B cell (primary cell): ENCODE results near the gene BCOR. TPM values are rescaled to one million over a fixed set of nuclear protein-coding genes. Genes with fewer than 3 reads are reported as not detected.
A peak's percentile ranks its signal among the peaks of the same experiment; 100 is the strongest.

Source experiments
- ATAC-seq: fragments of 200-7000 bp; cut with Tn5 transposase; one replicate; pipeline ENCODE4 v1.10.0; 2021; ENCODE audit warnings: low read depth, mild to moderate bottlenecking, moderate number of reproducible peaks, moderate library complexity
- CTCF ChIA-PET: fragments of 350-600 bp; sonication (Branson Sonifier 250); formaldehyde crosslinking; loops from one replicate; lab custom pipeline; 2021; ENCODE audit warnings: antibody characterized with exemption, inconsistent platforms; lab: Charles Lee
- POLR2A ChIA-PET: fragments of 350-600 bp; sonication (Branson Sonifier 250); formaldehyde crosslinking; loops from one replicate; lab custom pipeline; 2021; ENCODE audit warnings: antibody characterized with exemption; lab: Charles Lee
- DNase-seq: peaks from one replicate; pipeline ENCODE4 v3.0.0; 2013
- H2AFZ ChIP-seq: 2 replicates; pipeline ENCODE4 v1.6.1; 2012; ENCODE audit warnings: mild to moderate bottlenecking, low read depth, low read length; ENCODE audit not compliant: insufficient read depth, poor library complexity, severe bottlenecking
- H3K27ac ChIP-seq, 2 donors: 1 replicate in 1 of 2; 2 replicates in 1 of 2; pipeline ENCODE4 v1.5.1; 2012 to 2013; ENCODE audit warnings: low read length in 2 of 2, mild to moderate bottlenecking in 2 of 2, moderate library complexity in 1 of 2
- H3K27me3 ChIP-seq, 4 experiments: fragments of 200-600 bp in 1 of 4; sonication (generic) in 1 of 4; replicated peaks in 1 of 4; 1 replicate in 2 of 4; 2 replicates in 2 of 4; pipeline versions ENCODE4 v1.6.1 to v1.7.0; 2013 to 2016; ENCODE audit warnings: low read length in 3 of 4, mild to moderate bottlenecking in 2 of 4, mixed read lengths in 1 of 4, moderate library complexity in 1 of 4; ENCODE audit not compliant: insufficient read depth in 4 of 4, control insufficient read depth in 3 of 4; ENCODE audit errors: control extremely low read depth in 1 of 4
- H3K36me3 ChIP-seq, 2 experiments: replicated peaks in 1 of 2; 1 replicate in 1 of 2; 2 replicates in 1 of 2; pipeline versions ENCODE4 v1.6.1 to v1.7.1; 2013; ENCODE audit warnings: low read length in 1 of 2; ENCODE audit not compliant: insufficient read depth in 2 of 2, control insufficient read depth in 1 of 2; ENCODE audit errors: control extremely low read depth in 1 of 2, extremely low read depth in 1 of 2
- H3K4me1 ChIP-seq, 2 donors: fragments of 200-600 bp in 1 of 2; sonication (generic) in 1 of 2; 1 replicate in 1 of 2; 2 replicates in 1 of 2; pipeline versions ENCODE4 v1.5.1 to v1.6.1; 2013 to 2017; ENCODE audit warnings: low read length in 2 of 2; ENCODE audit not compliant: control insufficient read depth in 2 of 2, insufficient read depth in 2 of 2
- H3K4me2 ChIP-seq: replicated peaks from 2 replicates; pipeline ENCODE3; 2012; ENCODE audit warnings: mild to moderate bottlenecking, low read depth, low read length; ENCODE audit not compliant: poor library complexity, severe bottlenecking
- H3K4me3 ChIP-seq, 5 experiments: fragments of 200-600 bp in 1 of 5; sonication (generic) in 1 of 5; 1 replicate in 3 of 5; 2 replicates in 2 of 5; pipeline versions ENCODE4 v1.5.1 to v1.7.0; 2011 to 2016; ENCODE audit warnings: low read length in 4 of 5, mild to moderate bottlenecking in 4 of 5, low read depth in 2 of 5, control low read depth in 1 of 5, moderate library complexity in 1 of 5; ENCODE audit not compliant: insufficient read depth in 1 of 5; ENCODE audit errors: control extremely low read depth in 1 of 5, extremely low read depth in 1 of 5
- H3K79me2 ChIP-seq: fragments of 200-600 bp; sonication (generic); one replicate; pipeline ENCODE4 v1.6.0; 2016; ENCODE audit warnings: low read length; ENCODE audit not compliant: control insufficient read depth, insufficient read depth
- H3K9ac ChIP-seq: fragments of 200-600 bp; sonication (generic); 2 replicates; pipeline ENCODE4 v1.6.1; 2017; ENCODE audit warnings: mild to moderate bottlenecking, low read length, moderate library complexity
- H3K9me3 ChIP-seq, 3 donors: one replicate each; pipeline versions ENCODE4 v1.6.1 to v1.7.1; 2013; ENCODE audit warnings: low read length in 2 of 3; ENCODE audit not compliant: control insufficient read depth in 2 of 3, insufficient read depth in 1 of 3; ENCODE audit errors: control extremely low read depth in 1 of 3
- H4K20me1 ChIP-seq: 2 replicates; pipeline ENCODE4 v1.6.0; 2012; ENCODE audit warnings: mild to moderate bottlenecking, low read length; ENCODE audit not compliant: insufficient read depth, control insufficient read depth, poor library complexity, severe bottlenecking
- H3K27ac Mint-ChIP-seq: one replicate; pipeline ENCODE4 v1.8.0; 2021; ENCODE audit warnings: mixed read lengths
- H3K27me3 Mint-ChIP-seq: one replicate; pipeline ENCODE4 v1.8.0; 2021; ENCODE audit warnings: mixed read lengths
- H3K4me1 Mint-ChIP-seq: one replicate; pipeline ENCODE4 v1.8.0; 2021; ENCODE audit warnings: mixed read lengths
- H3K4me3 Mint-ChIP-seq: one replicate; pipeline ENCODE4 v1.8.0; 2021; ENCODE audit warnings: mixed read lengths
- H3K9me3 Mint-ChIP-seq: one replicate; pipeline ENCODE4 v1.8.0; 2022; ENCODE audit warnings: mixed read lengths; ENCODE audit not compliant: insufficient read depth
- EZH2 ChIP-seq: IDR thresholded peaks from 2 replicates; pipeline ENCODE4 v1.6.1; 2012; ENCODE audit warnings: borderline replicate concordance, low read depth, mild to moderate bottlenecking, moderate library complexity, low read length; ENCODE audit not compliant: insufficient read depth, poor library complexity, severe bottlenecking
- WGBS: methylation state at CpG from one replicate; pipeline ENCODE4 v1.1.5; 2013; ENCODE audit warnings: missing lambda C conversion rate; ENCODE audit not compliant: insufficient coverage; 5-methylcytosine and 5-hydroxymethylcytosine counted together
- intact Hi-C: fragments of 100-400 bp; cut with micrococcal nuclease; formaldehyde crosslinking; loops from one replicate; pipeline ENCODE4 v1.10.0; 2022
- polyA plus RNA-seq: library from polyadenylated mRNA; depleted of rRNA; stranded (reverse); fragments of >200 nt; gene quantifications from 2 replicates; pipeline ENCODE4 v1.2.3, GENCODE V29; 2012
- total RNA-seq, 2 donors: library from RNA; stranded (reverse); fragments of 120-200 nt in 1 of 2; gene quantifications; 1 replicate in 1 of 2; 2 replicates in 1 of 2; pipeline versions ENCODE4 v1.2.3 to v1.2.4, GENCODE V29; 2013 to 2022
- TF ChIP-seq, protein P1 (sequence below): fragments of 200-600 bp; IDR thresholded peaks from one replicate; pipeline ENCODE4 v1.8.0; 2022; ENCODE audit warnings: antibody characterized with exemption, mild to moderate bottlenecking

BCOR gene
- total and polyA plus RNA-seq, 2 donors (not counting 1 experiment from before 2014, with no cell fraction given) = 19.0 to 65.3 TPM

DNA sequence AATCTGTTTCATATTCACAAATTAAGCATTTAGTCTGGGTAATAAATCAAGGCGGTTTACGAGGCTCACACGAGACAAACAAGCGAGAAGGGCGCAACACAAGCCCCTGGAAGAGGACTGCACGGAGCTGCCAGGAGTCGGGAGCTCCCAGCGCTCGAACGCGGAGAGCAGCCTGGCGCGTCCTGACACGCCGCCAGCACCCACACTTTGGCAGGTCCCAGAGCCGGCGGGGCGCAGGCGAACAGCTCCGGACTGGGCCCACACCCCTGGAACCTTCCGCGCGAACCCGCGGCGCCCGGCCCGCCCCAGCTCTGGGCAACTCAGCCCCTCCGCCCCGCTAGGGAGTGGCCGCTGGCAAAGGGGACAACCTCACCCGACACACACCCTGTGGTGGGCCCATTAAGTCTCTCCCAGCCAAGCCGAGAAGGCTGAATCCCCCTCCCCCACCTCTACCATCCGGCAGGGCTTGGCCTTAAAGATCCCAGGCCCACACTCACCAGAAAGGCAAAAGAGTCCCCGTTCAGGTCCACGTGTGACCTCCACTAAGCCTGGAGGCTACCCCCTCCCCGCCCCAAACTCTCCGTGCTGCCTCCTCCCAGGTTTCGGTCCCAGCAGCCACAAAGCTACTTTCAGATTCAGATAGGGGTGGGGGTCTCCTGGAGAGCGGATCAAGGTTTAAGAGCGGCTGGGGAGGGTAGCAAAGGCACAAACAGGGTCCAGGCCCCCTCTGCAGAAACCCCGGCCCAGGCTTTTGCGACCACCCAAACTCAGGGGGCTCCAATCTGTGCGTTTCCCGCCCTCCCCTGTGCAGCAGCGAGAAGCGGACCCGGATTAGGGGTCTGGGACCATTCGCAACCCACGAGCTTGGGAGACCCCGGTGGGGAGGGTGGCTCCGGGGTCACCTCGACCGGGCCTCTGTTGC, 47.5 kb upstream of the BCOR start:
- intact Hi-C loops = no loop called here
- peaks cover 3% of the 10 kb centered on the region for H3K27me3 Mint-ChIP-seq
- peak overlapping the region; percentile 88 for H3K4me2 ChIP-seq
- H2AFZ ChIP-seq = peak overlapping the region; percentile 60
- peaks cover 38 to 45% of the 10 kb centered on the region in 2 donors for H3K4me1 ChIP-seq
- peak; percentile 26 for DNase-seq
- H3K9me3 Mint-ChIP-seq = no peaks in the 10 kb centered on the region
- peaks cover 8% of the 10 kb centered on the region for H4K20me1 ChIP-seq
- peak overlapping the region; percentile 79 for H3K4me3 Mint-ChIP-seq
- ChIA-PET CTCF (no interaction called here), POLR2A (interaction anchor here (1.0 kb wide), 1 partner anchor 48 kb away, joined by 3 read pairs; the partner anchor contains the start of gene BCOR)
- H3K27ac Mint-ChIP-seq = peak overlapping the region; percentile 20
- no peak for ATAC-seq
- peaks cover 33% of the 10 kb centered on the region for H3K4me1 Mint-ChIP-seq
- 14% methylated on average over 28 of the region's 54 CpGs for WGBS
- TF ChIP-seq EZH2 = no peak
- TF ChIP-seq, protein P1, sequence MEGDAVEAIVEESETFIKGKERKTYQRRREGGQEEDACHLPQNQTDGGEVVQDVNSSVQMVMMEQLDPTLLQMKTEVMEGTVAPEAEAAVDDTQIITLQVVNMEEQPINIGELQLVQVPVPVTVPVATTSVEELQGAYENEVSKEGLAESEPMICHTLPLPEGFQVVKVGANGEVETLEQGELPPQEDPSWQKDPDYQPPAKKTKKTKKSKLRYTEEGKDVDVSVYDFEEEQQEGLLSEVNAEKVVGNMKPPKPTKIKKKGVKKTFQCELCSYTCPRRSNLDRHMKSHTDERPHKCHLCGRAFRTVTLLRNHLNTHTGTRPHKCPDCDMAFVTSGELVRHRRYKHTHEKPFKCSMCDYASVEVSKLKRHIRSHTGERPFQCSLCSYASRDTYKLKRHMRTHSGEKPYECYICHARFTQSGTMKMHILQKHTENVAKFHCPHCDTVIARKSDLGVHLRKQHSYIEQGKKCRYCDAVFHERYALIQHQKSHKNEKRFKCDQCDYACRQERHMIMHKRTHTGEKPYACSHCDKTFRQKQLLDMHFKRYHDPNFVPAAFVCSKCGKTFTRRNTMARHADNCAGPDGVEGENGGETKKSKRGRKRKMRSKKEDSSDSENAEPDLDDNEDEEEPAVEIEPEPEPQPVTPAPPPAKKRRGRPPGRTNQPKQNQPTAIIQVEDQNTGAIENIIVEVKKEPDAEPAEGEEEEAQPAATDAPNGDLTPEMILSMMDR = no peak
- peak overlapping the region; percentile 60 for H3K9ac ChIP-seq
- H3K79me2 ChIP-seq = no peaks in the 10 kb centered on the region
- peak overlapping the region in 4 of 5 experiments; percentile 42 to 59 (median 46) for H3K4me3 ChIP-seq
- H3K27me3 ChIP-seq = peaks cover 0 to 11% (median 3%) of the 10 kb centered on the region in 4 experiments
- H3K9me3 ChIP-seq = no peaks in the 10 kb centered on the region
- H3K27ac ChIP-seq = no peak overlapping the region
- no peaks in the 10 kb centered on the region for H3K36me3 ChIP-seq

DNA sequence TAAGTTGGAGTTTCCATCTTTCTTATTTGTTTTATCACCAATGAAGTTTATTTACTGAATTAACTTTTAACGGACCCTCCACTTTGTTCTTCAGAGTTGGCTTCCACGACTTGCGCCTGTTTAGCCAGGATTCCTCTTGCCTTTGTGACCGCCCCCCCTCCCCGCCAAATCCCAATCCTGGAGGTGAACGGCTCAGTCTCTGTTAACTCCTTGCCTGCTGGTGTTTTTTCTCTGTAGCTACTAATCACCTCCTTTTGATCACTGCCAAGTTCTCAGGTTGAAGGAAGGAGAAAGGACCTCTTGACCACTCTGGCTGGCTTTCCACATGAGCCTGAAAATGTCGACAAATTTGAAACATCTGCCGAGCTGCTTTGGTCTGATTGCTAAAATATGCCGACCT, 46.8 kb upstream of the BCOR start:
- DNase-seq (no peak), ATAC-seq (no peak)
- no CpG with 5 or more reads among the region's 9 CpGs for WGBS
- Histone ChIP-seq H3K36me3 (no peaks in the 10 kb centered on the region), H3K9ac (no peak overlapping the region), H3K4me3 (no peak overlapping the region), H2AFZ (no peak overlapping the region), H3K79me2 (no peaks in the 10 kb centered on the region), H3K9me3 (no peaks in the 10 kb centered on the region), H3K27ac (no peak overlapping the region), H3K27me3 (peaks cover 0 to 11% (median 3%) of the 10 kb centered on the region in 4 experiments), H3K4me2 (peak overlapping the region; percentile 88), H3K4me1 (peaks cover 36 to 42% of the 10 kb centered on the region in 2 donors), H4K20me1 (peaks cover 8% of the 10 kb centered on the region)
- no peak overlapping the region for H3K4me3 Mint-ChIP-seq
- H3K4me1 Mint-ChIP-seq = peaks cover 27% of the 10 kb centered on the region
- no peak for TF ChIP-seq EZH2
- TF ChIP-seq, protein P1 = no peak
- intact Hi-C loops = no loop called here
- CTCF ChIA-PET = no interaction called here
- H3K27ac Mint-ChIP-seq = no peak overlapping the region
- POLR2A ChIA-PET = interaction anchor here (1.0 kb wide), 1 partner anchor 47 kb away, joined by 3 read pairs; the partner anchor contains the start of gene BCOR
- no peaks in the 10 kb centered on the region for H3K9me3 Mint-ChIP-seq
- H3K27me3 Mint-ChIP-seq = peaks cover 3% of the 10 kb centered on the region
